Pancreas (tissue), 10 donors: ENCODE measurements around the gene DCHS1. TPM values are rescaled to one million over a fixed set of nuclear protein-coding genes. Genes with fewer than 3 reads are reported as not detected.

Experiments
- ATAC-seq, 4 donors: fragments of 200-7000 bp; cut with Tn5 transposase; one replicate each; pipeline versions ENCODE4 v1.8.0 to v1.9.1; 2020; ENCODE audit warnings: mild to moderate bottlenecking in 4 of 4, moderate library complexity in 4 of 4
- DNase-seq, 6 donors: peaks; one replicate each; pipeline ENCODE4 v3.0.0-alpha.2; 2020
- FAIRE-seq: peaks from 2 replicates; lab custom pipeline; 2012; peaks lifted over from hg19 to GRCh38; lab: Jason Lieb, UNC
- H3K27ac ChIP-seq, 4 donors: fragments of 200-600 bp; sonication (generic); 1 replicate in 3 of 4; 2 replicates in 1 of 4; pipeline versions ENCODE4 v1.5.0 to v1.8.0; 2020
- H3K27me3 ChIP-seq, 4 donors: fragments of 200-600 bp; one replicate each; pipeline ENCODE4 v1.8.0; 2021
- H3K36me3 ChIP-seq, 3 donors: fragments of 200-600 bp; sonication (generic) in 1 of 3; one replicate each; pipeline versions ENCODE4 v1.5.0 to v1.8.0; 2020 to 2021
- H3K4me1 ChIP-seq, 3 donors: fragments of 200-600 bp; one replicate each; pipeline ENCODE4 v1.8.0; 2021
- H3K4me3 ChIP-seq, 4 donors: fragments of 200-600 bp; sonication (generic) in 2 of 4; one replicate each; pipeline versions ENCODE4 v1.5.0 to v1.8.0; 2020 to 2021
- H3K9me3 ChIP-seq, 4 donors: fragments of 200-600 bp; one replicate each; pipeline ENCODE4 v1.8.0; 2021
- WGBS, 2 donors: extraction: QIAGEN DNeasy Blood & Tissue Kit; methylation state at CpG; one replicate each; pipeline ENCODE4 v1.1.7; 2013; 5-methylcytosine and 5-hydroxymethylcytosine counted together
- intact Hi-C, 3 donors: fragments of 100-400 bp; cut with DNase I; formaldehyde crosslinking; loops; one replicate each; pipeline versions ENCODE4 v1.11.1 to v1.14.2; 2022
- polyA plus RNA-seq, 2 donors: library from polyadenylated mRNA; stranded (reverse); fragments of 200-250 nt; gene quantifications; one replicate each; pipeline ENCODE4 v1.2.3, GENCODE V29; 2013
- total RNA-seq, 6 donors: library from RNA; stranded (reverse); fragmentation: NEBNext Ultra II Directional in 4 of 6; extraction: Animal tissue kit (Norgen Biotek cat#: 25700) in 4 of 6; gene quantifications; one replicate each; pipeline versions ENCODE4 v1.2.1 to v1.2.4, GENCODE V29; 2021 to 2023
- TF ChIP-seq, protein P1 (sequence below), 4 donors: fragments of 200-600 bp; sonication (generic) in 3 of 4; IDR thresholded peaks; one replicate each; pipeline versions ENCODE4 v1.5.0 to v1.8.0; 2021; ENCODE audit warnings: antibody characterized with exemption in 4 of 4
- donor health status: healthy with polysubstance abuse.
- donor health status: DM: no; HTN: no; CAD: no; lungs with moderate emphysema.
- donor health status: DM: no; HTN: no; CAD: no.
- donor health status: control.
- donor health status: control.
- donor health status: Bipolar disorder and iron deficiency.
- donor health status: DM: yes; HTN: yes; CAD: no.
- donor health status: DM: no; HTN: no; CAD: no.
- donor health status: DM: no; HTN: no; CAD: no.
- donor health status: DM: yes; HTN: yes; CAD: no.

The DCHS1 gene
- total and polyA plus RNA-seq, 8 donors: 2.3 to 4.8 (median 3.7) TPM

DNA sequence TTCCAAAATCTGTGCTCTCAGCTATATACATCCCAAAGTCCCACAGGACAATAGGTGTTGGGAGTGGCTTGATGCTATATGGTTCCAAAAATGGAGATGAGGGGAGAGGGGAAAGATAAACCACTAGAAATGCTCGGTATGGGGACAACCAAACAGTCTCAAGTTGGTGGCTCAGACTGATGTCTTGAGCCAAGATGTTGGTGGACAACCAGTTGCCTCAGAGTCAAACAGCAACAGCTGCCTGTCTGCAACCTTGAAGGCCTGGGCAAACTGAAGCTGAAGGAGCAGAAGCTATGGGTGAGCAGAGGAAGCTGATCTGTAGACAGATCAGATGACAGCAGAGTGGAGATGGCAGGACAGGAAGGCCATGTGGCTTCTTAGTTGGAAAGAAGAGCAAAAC is 56.2 kb downstream of the DCHS1 start:
- H3K9me3 ChIP-seq: no peaks in the 10 kb centered on the region
- H3K27ac ChIP-seq: no peak overlapping the region
- peaks cover 0 to 16% (median 10%) of the 10 kb centered on the region in 3 donors for H3K4me1 ChIP-seq
- FAIRE-seq (no peak), DNase-seq (no peak), ATAC-seq (no peak)
- WGBS, 2 donors: 76 to 86% methylated on average over 1 of the region's 1 CpG
- peaks cover 0 to 20% (median 10%) of the 10 kb centered on the region in 3 donors for H3K36me3 ChIP-seq
- intact Hi-C loops: no loop called here
- no peaks in the 10 kb centered on the region for H3K27me3 ChIP-seq
- TF ChIP-seq, protein P1, sequence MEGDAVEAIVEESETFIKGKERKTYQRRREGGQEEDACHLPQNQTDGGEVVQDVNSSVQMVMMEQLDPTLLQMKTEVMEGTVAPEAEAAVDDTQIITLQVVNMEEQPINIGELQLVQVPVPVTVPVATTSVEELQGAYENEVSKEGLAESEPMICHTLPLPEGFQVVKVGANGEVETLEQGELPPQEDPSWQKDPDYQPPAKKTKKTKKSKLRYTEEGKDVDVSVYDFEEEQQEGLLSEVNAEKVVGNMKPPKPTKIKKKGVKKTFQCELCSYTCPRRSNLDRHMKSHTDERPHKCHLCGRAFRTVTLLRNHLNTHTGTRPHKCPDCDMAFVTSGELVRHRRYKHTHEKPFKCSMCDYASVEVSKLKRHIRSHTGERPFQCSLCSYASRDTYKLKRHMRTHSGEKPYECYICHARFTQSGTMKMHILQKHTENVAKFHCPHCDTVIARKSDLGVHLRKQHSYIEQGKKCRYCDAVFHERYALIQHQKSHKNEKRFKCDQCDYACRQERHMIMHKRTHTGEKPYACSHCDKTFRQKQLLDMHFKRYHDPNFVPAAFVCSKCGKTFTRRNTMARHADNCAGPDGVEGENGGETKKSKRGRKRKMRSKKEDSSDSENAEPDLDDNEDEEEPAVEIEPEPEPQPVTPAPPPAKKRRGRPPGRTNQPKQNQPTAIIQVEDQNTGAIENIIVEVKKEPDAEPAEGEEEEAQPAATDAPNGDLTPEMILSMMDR (IDR thresholded peaks at IDR 0.05): no peak
- no peak overlapping the region for H3K4me3 ChIP-seq

DNA sequence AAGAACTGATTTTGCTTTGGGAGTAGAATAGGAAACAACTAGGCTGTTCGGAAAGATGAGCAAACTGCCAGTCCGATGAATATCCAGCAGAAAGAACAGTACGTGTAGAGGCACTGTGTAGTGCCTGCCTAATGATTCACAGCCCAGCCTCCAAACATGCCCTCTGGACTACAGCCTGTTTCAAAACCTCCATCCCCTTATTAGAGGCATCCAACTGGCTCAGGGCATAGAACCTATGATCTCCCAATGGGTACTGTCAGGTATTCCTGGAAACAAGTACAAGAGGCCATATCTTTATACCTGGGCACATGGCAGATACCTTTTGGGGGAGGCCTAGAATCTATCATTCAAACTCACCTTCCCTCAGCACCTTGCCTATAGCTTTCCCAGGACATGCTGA is 57.1 kb downstream of the DCHS1 start:
- intact Hi-C loops: no loop called here
- no peak for ATAC-seq
- no peak for DNase-seq
- Histone ChIP-seq H3K4me1 (peaks cover 0 to 16% (median 10%) of the 10 kb centered on the region in 3 donors), H3K9me3 (no peaks in the 10 kb centered on the region), H3K27me3 (no peaks in the 10 kb centered on the region), H3K27ac (no peak overlapping the region), H3K36me3 (peaks cover 0 to 20% (median 10%) of the 10 kb centered on the region in 3 donors), H3K4me3 (no peak overlapping the region)
- 88 to 95% methylated on average over 3 of the region's 3 CpGs for WGBS, 2 donors
- FAIRE-seq: no peak
- TF ChIP-seq, protein P1 (IDR thresholded peaks at IDR 0.05): no peak

- Histone ChIP-seq H3K9me3 (no peaks in the 10 kb centered on the region), H3K36me3 (peaks cover 0 to 20% (median 19%) of the 10 kb centered on the region in 3 donors), H3K4me3 (no peak overlapping the region), H3K27me3 (no peaks in the 10 kb centered on the region), H3K27ac (no peak overlapping the region), H3K4me1 (peaks cover 0 to 5% (median 0%) of the 10 kb centered on the region in 3 donors)
- WGBS, 2 donors: 63 to 67% methylated on average over 5 of the region's 5 CpGs
- no peak for DNase-seq
- FAIRE-seq: no peak
- no peak for ATAC-seq
- TF ChIP-seq, protein P1 (IDR thresholded peaks at IDR 0.05): no peak
- intact Hi-C loops: no loop called here
These were observed 59.3 kb downstream of the DCHS1 start for GRCh38 chr11:6596239-6596877.

GRCh38 chr11:6594142-6594768 is 61.4 kb downstream of the DCHS1 start:
- TF ChIP-seq, protein P1 (IDR thresholded peaks at IDR 0.05): no peak
- Histone ChIP-seq H3K4me1 (peaks cover 0 to 5% (median 0%) of the 10 kb centered on the region in 3 donors), H3K9me3 (no peaks in the 10 kb centered on the region), H3K36me3 (peaks cover 0 to 13% (median 3%) of the 10 kb centered on the region in 3 donors), H3K27me3 (no peaks in the 10 kb centered on the region), H3K4me3 (no peak overlapping the region), H3K27ac (no peak overlapping the region)
- peak in 1 of 6 donors; percentile 24 for DNase-seq
- FAIRE-seq: no peak
- 89 to 92% methylated on average over 3 of the region's 3 CpGs for WGBS, 2 donors
- intact Hi-C loops: no loop called here
- ATAC-seq: no peak

DNA sequence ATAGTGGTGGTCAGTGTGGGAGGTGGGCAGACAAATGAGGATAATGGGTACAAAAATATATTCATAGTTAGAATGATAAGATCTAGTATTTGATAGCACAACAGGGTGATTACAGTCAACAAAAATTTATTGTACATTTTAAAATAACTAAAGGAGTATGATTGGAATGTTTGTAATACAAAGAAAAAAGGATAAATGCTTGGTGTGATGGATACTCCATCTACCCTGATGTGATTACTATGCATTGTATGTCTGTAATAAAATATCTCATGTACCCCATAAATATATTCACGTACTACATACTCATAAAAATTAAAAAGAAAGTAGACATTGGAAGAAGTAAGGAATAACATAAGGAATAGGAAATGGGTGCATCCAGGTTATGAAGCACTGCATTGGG is 67.6 kb downstream of the DCHS1 start:
- FAIRE-seq (no peak), ATAC-seq (no peak), DNase-seq (no peak)
- TF ChIP-seq, protein P1 (IDR thresholded peaks at IDR 0.05): no peak
- Histone ChIP-seq H3K4me1 (no peaks in the 10 kb centered on the region), H3K4me3 (no peak overlapping the region), H3K27me3 (no peaks in the 10 kb centered on the region), H3K27ac (no peak overlapping the region), H3K9me3 (no peaks in the 10 kb centered on the region), H3K36me3 (peaks cover 0 to 10% (median 0%) of the 10 kb centered on the region in 3 donors)
- intact Hi-C loops: loop anchor here in 1 of 3 donors (5.0 kb wide), 1 partner anchor 41 kb away; no protein-coding TSS in a partner anchor
- 83 to 90% methylated on average over 1 of the region's 1 CpG for WGBS, 2 donors
